Liver (tissue), 9 donors: ENCODE data around the gene HSD3B7. TPM values are rescaled to one million over a fixed set of nuclear protein-coding genes. Genes with fewer than 3 reads are reported as not detected.

Experiments
- DNase-seq: peaks from one replicate; pipeline ENCODE4 v3.0.0-alpha.2; 2017; ENCODE audit warnings: low spot score
- H3K27ac ChIP-seq, 2 donors: one replicate each; pipeline ENCODE4 v1.7.0; 2013; ENCODE audit warnings: inconsistent platforms in 2 of 2, low read length in 2 of 2, control low read depth in 1 of 2, low read depth in 1 of 2, mild to moderate bottlenecking in 1 of 2
- H3K27me3 ChIP-seq, 4 donors: one replicate each; pipeline versions ENCODE4 v1.6.1 to v1.7.0; 2013; ENCODE audit warnings: low read length in 3 of 4, inconsistent platforms in 1 of 4, mild to moderate bottlenecking in 1 of 4, moderate library complexity in 1 of 4; ENCODE audit not compliant: control insufficient read depth in 4 of 4, insufficient read depth in 4 of 4
- H3K36me3 ChIP-seq, 4 donors: one replicate each; pipeline versions ENCODE4 v1.6.1 to v1.7.0; 2013; ENCODE audit warnings: low read length in 3 of 4, mild to moderate bottlenecking in 3 of 4, low read depth in 1 of 4, moderate library complexity in 1 of 4; ENCODE audit not compliant: control insufficient read depth in 4 of 4, insufficient read depth in 3 of 4
- H3K4me1 ChIP-seq, 4 donors: one replicate each; pipeline versions ENCODE4 v1.6.1 to v1.7.0; 2013; ENCODE audit warnings: low read length in 3 of 4, mild to moderate bottlenecking in 3 of 4, moderate library complexity in 1 of 4; ENCODE audit not compliant: control insufficient read depth in 4 of 4, insufficient read depth in 4 of 4
- H3K4me3 ChIP-seq, 3 donors: one replicate each; pipeline versions ENCODE4 v1.6.1 to v1.7.0; 2013; ENCODE audit warnings: low read length in 3 of 3, control low read depth in 1 of 3, low read depth in 1 of 3, mild to moderate bottlenecking in 1 of 3
- H3K9ac ChIP-seq, 2 donors: one replicate each; pipeline ENCODE4 v1.7.0; 2013; ENCODE audit warnings: low read length in 2 of 2, mild to moderate bottlenecking in 2 of 2, moderate library complexity in 2 of 2, control low read depth in 1 of 2, low read depth in 1 of 2
- H3K9me3 ChIP-seq, 4 donors: one replicate each; pipeline versions ENCODE4 v1.6.1 to v1.7.0; 2013; ENCODE audit warnings: low read length in 3 of 4; ENCODE audit not compliant: control insufficient read depth in 4 of 4
- ATF3 ChIP-seq: IDR thresholded peaks from 2 replicates; pipeline ENCODE4 v1.6.1; 2016; ENCODE audit warnings: antibody characterized with exemption
- CTCF ChIP-seq: fragments of 150-350 bp; IDR thresholded peaks from 2 replicates; pipeline ENCODE4 v1.5.1; 2017; ENCODE audit warnings: improper control_type of control experiment, low read depth, low read length; ENCODE audit not compliant: missing input control
- EGR1 ChIP-seq, 2 donors: IDR thresholded peaks; 2 replicates each; pipeline ENCODE4 v1.6.1; 2016 to 2018; ENCODE audit warnings: antibody characterized with exemption in 2 of 2, low read depth in 2 of 2
- FOXA1 ChIP-seq: IDR thresholded peaks from 2 replicates; pipeline ENCODE4 v1.6.1; 2016; ENCODE audit warnings: antibody characterized with exemption
- FOXA2 ChIP-seq: IDR thresholded peaks from 2 replicates; pipeline ENCODE4 v1.6.1; 2016; ENCODE audit warnings: antibody characterized with exemption
- GABPA ChIP-seq, 2 donors: IDR thresholded peaks in 1 of 2; conservative IDR thresholded peaks in 1 of 2; 2 replicates each; pipeline ENCODE4 v1.6.1; 2016; ENCODE audit warnings: antibody characterized with exemption in 2 of 2, mild to moderate bottlenecking in 1 of 2, moderate library complexity in 1 of 2
- HNF4A ChIP-seq, 2 donors: conservative IDR thresholded peaks; 2 replicates each; pipeline ENCODE4 v1.6.1; 2016; ENCODE audit warnings: antibody characterized with exemption in 2 of 2, mild to moderate bottlenecking in 2 of 2
- HNF4G ChIP-seq: IDR thresholded peaks from 2 replicates; pipeline ENCODE4 v1.6.1; 2016; ENCODE audit warnings: antibody characterized with exemption
- JUND ChIP-seq, 2 donors: IDR thresholded peaks; 2 replicates each; pipeline ENCODE4 v1.6.1; 2016; ENCODE audit warnings: antibody characterized with exemption in 2 of 2
- NR2F2 ChIP-seq: IDR thresholded peaks from 2 replicates; pipeline ENCODE4 v1.6.1; 2016; ENCODE audit warnings: antibody characterized with exemption
- RAD21 ChIP-seq, 2 donors: IDR thresholded peaks; 2 replicates each; pipeline ENCODE4 v1.6.1; 2016; ENCODE audit warnings: antibody characterized with exemption in 2 of 2, mild to moderate bottlenecking in 2 of 2
- RXRA ChIP-seq, 2 donors: IDR thresholded peaks; 2 replicates each; pipeline ENCODE4 v1.6.1; 2017 to 2018; ENCODE audit warnings: antibody characterized with exemption in 2 of 2, mild to moderate bottlenecking in 1 of 2
- SP1 ChIP-seq: IDR thresholded peaks from 2 replicates; pipeline ENCODE4 v1.6.1; 2018; ENCODE audit warnings: antibody characterized with exemption, mild to moderate bottlenecking
- TAF1 ChIP-seq: conservative IDR thresholded peaks from 2 replicates; pipeline ENCODE4 v1.6.1; 2016; ENCODE audit warnings: antibody characterized with exemption, mild to moderate bottlenecking
- YY1 ChIP-seq: IDR thresholded peaks from 2 replicates; pipeline ENCODE4 v1.6.1; 2016; ENCODE audit warnings: antibody characterized with exemption, mild to moderate bottlenecking
- ZBTB33 ChIP-seq: IDR thresholded peaks from 2 replicates; pipeline ENCODE4 v1.6.1; 2016; ENCODE audit warnings: antibody characterized with exemption
- WGBS: extraction: QIAGEN DNeasy Blood & Tissue Kit; methylation state at CpG from one replicate; pipeline ENCODE4 v1.1.7; 2013; 5-methylcytosine and 5-hydroxymethylcytosine counted together
- polyA plus RNA-seq, 2 donors: library from polyadenylated mRNA; stranded (reverse) in 1 of 2; unstranded in 1 of 2; fragments of 200-250 nt in 1 of 2; fragments of >200 nt in 1 of 2; fragmentation: Nextera tagmentation in 1 of 2; extraction: Ambion mirVana in 1 of 2; gene quantifications; one replicate each; pipeline versions ENCODE4 v1.2.1 to v1.2.3, GENCODE V29; 2013 to 2015
- total RNA-seq, 2 donors: library from RNA; depleted of rRNA; stranded (reverse); fragments of >200 nt; gene quantifications; one replicate each; pipeline ENCODE4 v1.2.3, GENCODE V29; 2014
- TF ChIP-seq, protein P1 (sequence below): IDR thresholded peaks from 2 replicates; pipeline ENCODE4 v1.6.1; 2016; ENCODE audit warnings: antibody characterized with exemption, mild to moderate bottlenecking
- TF ChIP-seq, protein P2 (sequence below): IDR thresholded peaks from 2 replicates; pipeline ENCODE4 v1.6.1; 2016; ENCODE audit warnings: antibody characterized with exemption
- donor health status: healthy.
- donor health status: healthy.
- donor health status: healthy.
- donor health status: healthy.
- donor health status: healthy.

Gene HSD3B7
- total and polyA plus RNA-seq, 4 donors = 23.9 to 93.9 (median 79.4) TPM

DNA sequence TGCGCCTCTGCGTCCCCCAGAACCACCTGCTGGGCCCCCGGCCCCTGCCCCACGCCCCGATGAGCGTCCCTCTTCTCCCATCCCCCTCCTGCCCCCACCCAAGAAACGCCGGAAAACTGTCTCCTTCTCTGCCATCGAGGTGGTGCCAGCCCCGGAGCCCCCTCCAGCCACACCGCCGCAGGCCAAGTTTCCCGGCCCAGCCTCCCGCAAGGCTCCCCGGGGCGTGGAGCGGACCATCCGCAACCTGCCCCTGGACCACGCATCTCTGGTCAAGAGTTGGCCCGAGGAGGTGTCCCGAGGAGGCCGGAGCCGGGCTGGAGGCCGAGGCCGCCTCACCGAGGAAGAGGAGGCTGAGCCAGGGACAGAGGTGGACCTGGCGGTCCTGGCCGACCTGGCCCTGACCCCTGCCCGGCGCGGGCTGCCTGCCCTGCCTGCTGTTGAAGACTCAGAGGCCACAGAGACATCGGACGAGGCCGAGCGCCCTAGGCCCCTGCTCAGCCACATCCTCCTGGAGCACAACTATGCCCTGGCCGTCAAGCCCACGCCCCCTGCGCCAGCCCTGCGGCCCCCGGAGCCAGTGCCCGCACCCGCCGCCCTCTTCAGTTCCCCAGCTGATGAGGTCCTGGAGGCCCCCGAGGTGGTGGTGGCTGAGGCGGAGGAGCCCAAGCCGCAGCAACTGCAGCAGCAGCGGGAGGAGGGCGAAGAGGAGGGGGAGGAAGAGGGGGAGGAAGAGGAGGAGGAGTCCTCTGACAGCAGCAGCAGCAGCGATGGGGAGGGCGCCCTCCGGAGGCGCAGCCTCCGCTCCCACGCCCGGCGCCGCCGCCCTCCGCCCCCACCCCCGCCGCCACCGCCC is 5.6 kb upstream of the HSD3B7 start:
- no peak for DNase-seq
- no peak overlapping the region for H3K4me3 ChIP-seq
- no peak overlapping the region for H3K9ac ChIP-seq
- peaks cover 6 to 64% (median 28%) of the 10 kb centered on the region in 4 donors for H3K36me3 ChIP-seq
- no peak overlapping the region for H3K27ac ChIP-seq
- H3K4me1 ChIP-seq = no peaks in the 10 kb centered on the region
- TF ChIP-seq CTCF = no peak
- TF ChIP-seq FOXA1 = no peak
- TF ChIP-seq, protein P1, sequence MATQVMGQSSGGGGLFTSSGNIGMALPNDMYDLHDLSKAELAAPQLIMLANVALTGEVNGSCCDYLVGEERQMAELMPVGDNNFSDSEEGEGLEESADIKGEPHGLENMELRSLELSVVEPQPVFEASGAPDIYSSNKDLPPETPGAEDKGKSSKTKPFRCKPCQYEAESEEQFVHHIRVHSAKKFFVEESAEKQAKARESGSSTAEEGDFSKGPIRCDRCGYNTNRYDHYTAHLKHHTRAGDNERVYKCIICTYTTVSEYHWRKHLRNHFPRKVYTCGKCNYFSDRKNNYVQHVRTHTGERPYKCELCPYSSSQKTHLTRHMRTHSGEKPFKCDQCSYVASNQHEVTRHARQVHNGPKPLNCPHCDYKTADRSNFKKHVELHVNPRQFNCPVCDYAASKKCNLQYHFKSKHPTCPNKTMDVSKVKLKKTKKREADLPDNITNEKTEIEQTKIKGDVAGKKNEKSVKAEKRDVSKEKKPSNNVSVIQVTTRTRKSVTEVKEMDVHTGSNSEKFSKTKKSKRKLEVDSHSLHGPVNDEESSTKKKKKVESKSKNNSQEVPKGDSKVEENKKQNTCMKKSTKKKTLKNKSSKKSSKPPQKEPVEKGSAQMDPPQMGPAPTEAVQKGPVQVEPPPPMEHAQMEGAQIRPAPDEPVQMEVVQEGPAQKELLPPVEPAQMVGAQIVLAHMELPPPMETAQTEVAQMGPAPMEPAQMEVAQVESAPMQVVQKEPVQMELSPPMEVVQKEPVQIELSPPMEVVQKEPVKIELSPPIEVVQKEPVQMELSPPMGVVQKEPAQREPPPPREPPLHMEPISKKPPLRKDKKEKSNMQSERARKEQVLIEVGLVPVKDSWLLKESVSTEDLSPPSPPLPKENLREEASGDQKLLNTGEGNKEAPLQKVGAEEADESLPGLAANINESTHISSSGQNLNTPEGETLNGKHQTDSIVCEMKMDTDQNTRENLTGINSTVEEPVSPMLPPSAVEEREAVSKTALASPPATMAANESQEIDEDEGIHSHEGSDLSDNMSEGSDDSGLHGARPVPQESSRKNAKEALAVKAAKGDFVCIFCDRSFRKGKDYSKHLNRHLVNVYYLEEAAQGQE = no peak
- TF ChIP-seq RXRA (IDR thresholded peaks at IDR 0.05) = no peak
- no peak for TF ChIP-seq EGR1 (IDR thresholded peaks at IDR 0.05; ENCODE audit: low read depth in 2 of 2)
- no peak for TF ChIP-seq ZBTB33
- TF ChIP-seq ATF3 = no peak
- no peak for TF ChIP-seq TAF1
- TF ChIP-seq FOXA2 = no peak
- no peak for TF ChIP-seq HNF4G
- TF ChIP-seq, protein P2, sequence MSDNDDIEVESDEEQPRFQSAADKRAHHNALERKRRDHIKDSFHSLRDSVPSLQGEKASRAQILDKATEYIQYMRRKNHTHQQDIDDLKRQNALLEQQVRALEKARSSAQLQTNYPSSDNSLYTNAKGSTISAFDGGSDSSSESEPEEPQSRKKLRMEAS = no peak
- TF ChIP-seq RAD21 (IDR thresholded peaks at IDR 0.05) = no peak
- TF ChIP-seq NR2F2 = no peak
- no peak for TF ChIP-seq SP1
- TF ChIP-seq HNF4A (conservative IDR thresholded peaks at IDR 0.05) = no peak
- no peak for TF ChIP-seq GABPA (IDR thresholded peaks at IDR 0.05 in 1 of 2, conservative IDR thresholded peaks at IDR 0.05 in 1 of 2)
- no peak for TF ChIP-seq YY1
- TF ChIP-seq JUND (IDR thresholded peaks at IDR 0.05) = no peak
- no peaks in the 10 kb centered on the region for H3K9me3 ChIP-seq
- WGBS = 94% methylated on average over 62 of the region's 62 CpGs
- no peaks in the 10 kb centered on the region for H3K27me3 ChIP-seq
